CD4-positive, alpha-beta T cell treated with Interleukin-15 for 4 hours (primary cell): Measurements from ENCODE around the gene SMIM24.
"Not testable (repeated sequence)": the region's sequence is repeated elsewhere in the genome, so short reads cannot be mapped to it uniquely, and the experiment has no call there.

Experiments
- DNase-seq: peaks from one replicate; pipeline ENCODE4 v3.0.0-alpha.2; 2020; ENCODE audit warnings: low spot score

The SMIM24 gene

DNA sequence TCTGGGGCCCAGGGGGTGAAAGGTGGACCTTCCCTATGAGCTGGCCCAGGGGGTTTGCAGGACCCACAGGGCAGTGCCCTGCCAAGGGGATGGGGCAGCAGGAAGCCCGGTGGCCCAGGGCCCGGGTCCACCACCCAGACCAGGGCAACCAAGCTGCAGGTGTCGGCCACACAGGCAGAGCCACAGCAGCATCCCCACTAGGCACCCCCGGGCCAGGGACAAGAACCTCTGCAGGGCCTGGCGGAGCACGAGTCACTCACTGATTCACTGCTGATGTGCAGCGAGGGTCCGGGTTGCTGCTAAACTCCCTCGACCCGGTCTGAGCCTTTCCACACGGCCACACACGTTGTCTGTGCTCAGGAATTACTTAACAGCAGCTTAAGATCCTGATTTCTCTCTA, 34.6 kb upstream of the SMIM24 start:
- no peak for DNase-seq

DNA sequence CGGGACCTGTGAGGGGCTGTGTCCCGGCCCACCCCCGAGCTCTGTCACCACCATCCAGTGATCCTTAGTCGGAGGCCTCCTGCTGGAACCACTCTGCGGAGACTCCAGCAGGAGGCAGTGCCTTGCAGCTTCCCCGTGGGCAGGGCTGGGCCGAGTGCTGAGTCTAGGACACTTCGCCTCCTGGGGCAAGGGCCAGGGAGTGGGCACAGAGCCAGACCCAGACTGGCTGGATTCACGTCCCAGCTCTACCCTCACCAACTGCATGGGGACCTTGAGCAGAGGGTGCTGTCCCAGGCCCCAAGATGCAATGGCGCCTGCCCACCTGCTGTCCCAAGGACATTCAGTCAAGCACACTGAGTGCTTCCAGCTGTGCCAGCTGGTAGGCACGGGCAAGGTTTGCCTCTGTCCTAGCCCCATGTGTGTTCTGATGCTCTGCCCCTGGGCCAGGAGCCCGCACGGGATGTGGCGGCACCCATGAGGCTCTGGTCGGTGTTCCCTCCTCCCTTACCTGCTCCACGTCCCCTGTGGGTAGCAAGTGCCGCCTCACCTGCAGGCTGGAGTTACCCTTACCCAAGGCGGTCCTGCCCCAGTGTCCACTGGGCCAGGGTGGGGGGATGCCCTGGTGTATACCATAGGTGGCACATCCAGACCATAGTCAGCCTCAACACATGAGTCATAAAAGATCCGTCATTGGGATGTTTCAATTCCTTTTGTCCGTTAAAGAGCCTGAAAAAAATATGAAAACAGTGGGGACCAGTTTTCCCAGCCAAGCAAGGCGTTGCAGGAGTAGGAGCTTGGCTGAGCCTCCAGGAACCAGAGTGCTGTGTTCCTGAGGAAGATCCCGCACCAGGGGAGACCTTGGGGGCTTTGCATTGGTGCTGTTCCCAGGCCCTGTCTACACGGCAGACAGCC, 33.2 kb upstream of the SMIM24 start:
- DNase-seq: no peak

DNA sequence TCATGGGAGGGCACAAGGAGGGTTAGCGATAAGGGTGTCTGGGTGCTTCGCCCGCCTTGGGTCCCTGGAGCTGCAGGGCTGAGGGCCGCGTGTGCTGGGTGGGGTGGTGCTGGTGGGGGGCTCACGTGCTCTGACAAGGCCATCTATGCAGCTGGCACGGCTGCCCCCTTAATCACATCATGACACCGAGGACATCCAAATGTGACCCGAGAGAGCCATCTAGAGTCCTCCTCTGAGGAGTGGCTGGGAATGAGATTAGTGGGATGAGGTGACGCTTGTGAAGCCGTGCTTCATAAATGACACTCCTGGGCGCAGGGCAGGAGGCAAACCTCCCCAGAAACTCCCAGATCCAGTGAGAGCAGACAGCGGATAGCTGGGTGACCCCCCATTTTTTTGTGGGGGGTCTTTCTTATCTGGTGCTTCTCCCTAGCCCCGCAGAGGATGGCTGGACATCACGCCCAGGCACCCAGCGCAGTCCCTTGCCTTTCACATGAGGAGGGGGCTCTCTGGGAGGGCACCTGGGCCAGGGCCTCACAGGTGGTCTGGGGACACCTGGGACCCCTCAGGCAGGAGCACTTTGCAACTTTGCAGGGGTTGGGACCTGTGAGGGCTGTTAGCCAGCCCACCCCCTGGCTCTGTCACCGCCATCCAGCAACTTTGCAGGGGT, 32.4 kb upstream of the SMIM24 start:
- DNase-seq: no peak

DNA sequence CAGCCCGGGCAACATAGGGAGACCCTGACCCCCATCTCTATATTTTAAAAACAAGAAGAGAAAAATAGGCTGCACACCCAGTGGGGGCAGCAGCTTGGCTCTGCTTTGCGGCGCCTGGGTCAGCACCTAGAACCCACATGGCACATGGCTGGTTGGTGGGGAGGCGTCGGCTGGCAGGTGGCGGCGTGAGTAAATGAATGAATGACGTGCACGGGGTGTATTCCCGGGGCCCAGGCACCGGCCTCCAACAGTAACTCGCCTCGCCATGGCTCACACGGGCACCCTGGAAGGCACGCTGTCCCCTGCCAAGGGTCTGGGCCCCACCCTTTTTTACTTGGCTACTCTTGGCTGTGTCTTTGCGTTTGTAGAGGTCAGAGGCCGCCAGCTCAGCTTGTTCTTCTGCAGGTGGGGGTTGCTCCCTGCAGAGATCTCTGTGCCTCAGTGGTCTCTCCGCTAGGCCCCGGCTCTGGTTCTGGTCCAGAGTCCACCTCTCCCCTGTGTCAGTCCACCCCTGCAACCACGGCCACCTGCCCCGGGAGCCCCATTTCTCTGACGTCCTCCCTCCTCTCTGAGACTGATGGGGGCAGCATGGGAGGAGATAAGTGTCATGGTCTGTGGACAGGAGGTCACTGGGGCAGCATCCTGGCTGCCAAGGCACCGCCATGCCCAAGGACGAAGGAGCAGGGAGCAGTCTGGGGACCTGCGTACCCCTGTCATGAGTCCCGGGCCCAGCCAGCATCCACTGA, 31.4 kb upstream of the SMIM24 start:
- no peak for DNase-seq

DNA sequence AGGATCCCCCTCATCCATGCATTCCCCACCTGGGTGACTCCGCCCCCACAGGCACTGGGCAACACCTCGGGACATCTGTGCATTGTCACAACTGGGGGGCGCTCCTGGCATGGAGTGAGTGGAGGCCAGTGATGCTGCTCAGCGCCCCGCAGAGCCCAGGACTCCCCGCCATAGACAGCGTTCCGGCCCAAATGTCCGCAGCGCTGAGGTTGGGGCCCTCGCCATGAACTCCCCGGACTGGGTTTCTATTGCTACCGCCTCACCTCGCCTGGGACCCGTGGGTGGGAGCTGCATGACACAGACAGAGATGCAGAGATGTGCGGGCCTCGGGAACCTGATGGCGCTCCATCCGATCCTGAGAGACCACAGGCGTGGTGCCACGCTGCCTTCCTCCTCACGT, 30.4 kb upstream of the SMIM24 start:
- DNase-seq: no peak

DNA sequence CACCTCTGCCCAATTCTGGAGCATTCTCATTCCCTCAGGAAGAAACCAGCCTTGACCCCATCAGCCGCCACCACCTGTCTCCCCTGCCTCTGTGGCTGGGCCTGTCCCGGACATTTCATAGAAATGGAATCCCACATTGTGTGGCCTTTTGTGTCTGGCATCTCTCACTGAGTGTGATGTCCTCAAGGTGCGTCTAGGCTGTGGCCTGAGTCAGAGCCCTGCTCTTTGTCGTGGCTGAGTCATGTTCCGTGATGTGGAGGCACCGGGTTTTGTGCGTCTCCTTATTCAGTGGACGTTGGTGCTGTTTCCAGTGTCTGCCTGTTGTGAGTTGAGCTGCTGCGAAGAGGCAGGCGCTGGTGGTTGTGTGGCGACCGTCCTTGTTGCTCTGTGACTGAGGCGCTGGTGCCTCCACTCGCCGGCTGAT, 29.3 kb upstream of the SMIM24 start:
- DNase-seq: peak; percentile 16

DNA sequence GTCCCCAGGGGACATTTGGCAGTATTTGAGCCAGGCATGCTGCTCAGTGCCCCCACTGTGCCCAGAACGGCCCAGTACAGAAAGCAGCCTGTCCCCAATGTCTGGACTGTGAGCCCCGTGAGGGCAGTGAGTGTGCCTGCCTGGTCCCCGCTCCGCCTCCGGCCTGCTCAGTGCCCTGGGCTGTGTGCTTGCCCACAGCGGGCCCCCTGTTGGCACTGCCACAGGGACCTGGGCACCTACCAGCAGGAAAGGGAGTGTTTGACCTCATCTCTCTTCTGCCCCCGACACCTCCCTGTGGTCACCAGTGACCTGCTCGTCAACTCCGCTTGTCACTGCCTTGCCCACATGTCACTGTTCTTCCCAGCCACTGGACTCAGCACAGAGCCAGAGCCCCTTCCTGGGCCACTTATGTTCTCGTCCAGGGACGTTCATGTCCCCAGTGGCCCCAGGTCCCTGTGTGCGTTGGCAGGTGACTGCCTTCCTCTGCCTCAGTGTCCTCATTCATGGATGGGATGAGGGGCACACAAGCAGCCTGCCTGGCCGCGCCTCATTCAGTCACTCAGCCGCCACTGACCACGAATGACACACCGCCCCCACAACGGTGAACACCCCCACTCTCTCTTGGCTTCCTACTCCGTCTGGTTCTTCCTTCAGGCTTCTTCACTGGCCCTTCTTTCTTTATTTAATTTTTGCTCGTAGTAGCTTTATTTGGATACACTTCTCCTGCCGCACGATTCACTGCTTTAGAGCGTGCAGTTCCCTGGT, 28.6 kb upstream of the SMIM24 start:
- no peak for DNase-seq

DNA sequence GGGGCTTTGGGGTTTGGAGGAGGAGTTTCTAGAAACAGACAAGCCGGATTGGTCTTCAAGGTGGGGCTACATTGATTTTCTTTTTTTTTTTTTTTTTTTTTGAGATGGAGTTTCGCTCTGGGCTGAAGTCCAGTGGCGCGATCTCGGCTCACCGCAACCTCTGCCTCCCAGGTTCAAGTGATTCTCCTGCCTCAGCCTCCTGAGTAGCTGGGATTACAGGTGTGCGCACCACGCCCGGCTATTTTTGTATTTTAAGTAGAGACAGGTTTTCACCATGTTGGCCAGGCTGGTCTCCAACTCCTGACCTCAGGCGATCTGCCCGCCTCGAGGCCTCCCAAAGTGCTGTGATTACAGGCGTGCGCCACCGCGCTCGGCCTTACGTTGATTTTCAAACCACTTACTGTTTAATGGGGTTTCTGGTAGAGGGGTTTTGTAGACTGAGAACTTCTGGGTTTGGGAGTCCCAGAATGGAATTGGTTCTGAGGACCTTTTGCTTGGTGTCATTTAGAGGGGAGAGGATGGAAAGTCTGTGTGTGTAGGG, 27.9 kb upstream of the SMIM24 start:
- DNase-seq: not testable (repeated sequence)

DNA sequence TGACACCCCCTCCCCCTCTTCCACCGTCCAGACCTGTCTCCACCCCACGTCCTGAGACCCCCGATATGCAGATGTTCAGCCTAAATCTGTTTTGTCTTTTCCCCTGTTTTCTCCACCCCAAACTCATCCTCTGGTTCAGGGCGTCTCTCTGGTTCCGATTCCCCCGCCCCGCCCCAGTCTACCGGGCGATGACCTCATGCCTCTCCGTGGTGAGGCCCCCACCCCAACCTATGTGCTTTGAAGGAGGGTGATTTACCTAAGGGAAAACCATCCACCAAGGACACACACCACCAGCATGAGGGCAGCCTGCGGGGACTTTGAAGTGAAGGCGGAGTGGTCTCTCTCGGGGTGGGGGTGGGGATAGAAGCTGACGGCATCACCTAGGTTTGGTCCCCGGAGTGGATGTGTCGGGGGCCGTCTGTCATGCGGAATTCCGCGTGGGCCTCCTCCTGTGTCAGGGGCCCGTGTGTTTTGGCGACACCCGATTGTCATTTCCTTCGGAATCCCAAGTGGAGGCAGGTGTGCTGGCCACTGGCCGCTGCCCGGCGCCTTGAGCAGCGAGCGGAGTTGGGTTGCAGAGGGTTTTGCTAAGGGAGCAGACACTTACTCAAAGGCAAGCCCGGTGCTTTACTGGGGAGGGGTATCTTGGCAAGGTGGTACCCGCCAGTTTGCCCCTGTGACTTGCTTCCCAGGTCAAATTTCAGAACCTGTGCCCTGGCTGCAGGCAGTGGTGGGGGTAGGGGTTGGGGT, 27.2 kb upstream of the SMIM24 start:
- peak; percentile 50 for DNase-seq

DNA sequence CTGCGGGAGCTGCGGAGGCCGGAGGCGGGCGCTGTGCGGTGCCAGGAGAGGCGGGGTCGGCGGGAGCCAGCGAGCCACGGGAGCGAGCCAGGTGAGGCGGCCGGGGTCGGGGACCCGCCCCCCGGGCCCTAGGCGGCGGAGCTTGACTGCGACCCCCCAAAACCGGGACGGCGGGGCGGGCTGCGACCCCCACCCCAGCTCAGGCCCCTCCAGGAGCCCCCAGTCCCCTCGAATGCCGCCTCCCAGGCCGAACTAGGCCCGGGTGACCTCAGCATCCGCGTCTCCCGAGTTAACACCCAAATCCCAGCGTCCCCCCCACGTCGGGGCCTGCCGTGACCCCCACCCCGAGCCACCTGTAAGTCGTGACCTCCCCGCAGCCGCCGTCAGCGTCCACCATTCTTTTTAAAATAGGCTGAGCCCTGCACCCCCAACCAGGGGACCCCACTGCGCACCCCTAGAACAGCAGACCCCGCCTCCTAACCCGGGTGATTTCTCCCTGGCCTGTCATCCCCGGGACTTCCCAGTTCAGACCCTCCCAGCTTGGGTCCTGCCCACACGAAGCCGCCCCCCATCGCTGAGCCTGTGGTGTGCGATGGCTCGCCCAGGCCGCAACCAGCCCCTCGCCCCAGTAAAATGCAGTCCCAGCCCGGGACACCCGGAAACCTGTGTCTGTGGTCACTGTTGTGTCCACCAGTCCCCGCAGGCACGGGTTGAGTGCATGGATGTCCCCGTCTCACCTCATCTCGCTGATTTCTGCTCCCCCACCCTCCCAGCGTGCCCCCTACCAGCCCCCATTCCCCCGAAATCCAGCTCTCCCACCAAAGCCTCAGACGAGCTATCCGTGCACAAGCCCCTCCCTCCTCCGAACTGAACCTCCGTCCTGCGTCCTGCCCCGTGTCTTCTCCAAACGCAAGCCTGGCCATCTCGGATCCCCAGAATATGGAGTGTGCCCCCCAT, 26.3 kb upstream of the SMIM24 start:
- peak; percentile 26 for DNase-seq

DNA sequence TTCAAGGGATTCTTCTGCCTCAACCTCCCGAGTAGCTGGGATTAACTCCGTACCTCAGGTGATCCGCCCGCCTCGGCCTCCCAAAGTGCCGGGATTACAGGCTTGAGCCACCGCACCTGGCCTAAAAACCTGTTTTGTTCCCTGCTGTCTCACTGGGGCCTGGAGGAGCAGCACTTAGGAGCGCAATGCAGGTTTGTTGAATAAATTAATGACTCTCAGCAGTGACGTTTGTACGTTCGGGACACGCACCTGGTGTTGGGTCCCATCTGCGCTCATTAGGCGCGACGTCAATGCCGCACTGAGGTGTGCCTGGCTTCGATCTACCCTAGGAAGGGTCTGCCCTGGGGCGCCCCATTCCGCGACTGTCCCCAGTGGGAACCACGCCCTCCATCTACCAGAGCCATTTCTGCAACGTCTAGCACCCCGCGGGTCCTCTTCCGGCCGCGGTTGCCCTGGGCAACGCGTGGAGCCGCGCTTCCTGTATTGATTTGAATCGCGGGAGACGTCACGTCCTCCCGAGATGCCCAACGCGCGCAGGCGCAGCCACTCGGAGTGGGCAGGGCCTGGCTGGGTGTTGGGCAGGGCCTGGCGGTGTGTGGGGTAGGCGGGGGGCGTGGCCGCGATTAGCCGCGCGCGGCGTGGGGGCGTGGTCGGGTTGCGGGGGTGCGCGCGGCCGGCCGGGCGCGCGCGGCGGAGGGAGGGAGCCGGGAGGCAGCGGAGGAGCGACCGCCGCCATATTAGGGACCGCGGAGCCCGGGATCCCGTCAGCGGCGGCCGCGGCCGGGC, 25.5 kb upstream of the SMIM24 start, which contains the start of gene FZR1:
Gene FZR1 (plus strand): TSS at position 714 of the 786 bp plus-strand sequence. CDS start 16,679 bp downstream, outside the sequence.
- DNase-seq: peak; percentile 100

DNA sequence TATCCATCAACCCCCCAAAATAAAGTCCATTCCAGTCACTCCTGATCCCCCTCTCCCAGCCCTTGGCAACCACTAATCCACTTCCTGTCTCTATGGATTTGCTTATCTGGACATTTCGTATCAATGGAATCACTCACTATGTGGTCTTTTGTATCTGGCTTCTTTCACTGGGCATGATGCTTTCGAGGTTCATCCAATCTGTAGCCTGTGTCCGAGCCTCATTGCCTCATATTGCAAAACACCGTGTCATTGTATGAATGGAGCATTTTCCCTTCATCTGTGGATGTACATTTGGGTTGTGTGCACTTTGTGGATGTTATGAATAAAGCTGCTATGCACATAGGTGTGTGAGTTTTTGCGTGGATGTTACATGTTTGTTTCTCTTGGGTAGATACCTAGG, 24.4 kb upstream of the SMIM24 start:
- DNase-seq: no peak

DNA sequence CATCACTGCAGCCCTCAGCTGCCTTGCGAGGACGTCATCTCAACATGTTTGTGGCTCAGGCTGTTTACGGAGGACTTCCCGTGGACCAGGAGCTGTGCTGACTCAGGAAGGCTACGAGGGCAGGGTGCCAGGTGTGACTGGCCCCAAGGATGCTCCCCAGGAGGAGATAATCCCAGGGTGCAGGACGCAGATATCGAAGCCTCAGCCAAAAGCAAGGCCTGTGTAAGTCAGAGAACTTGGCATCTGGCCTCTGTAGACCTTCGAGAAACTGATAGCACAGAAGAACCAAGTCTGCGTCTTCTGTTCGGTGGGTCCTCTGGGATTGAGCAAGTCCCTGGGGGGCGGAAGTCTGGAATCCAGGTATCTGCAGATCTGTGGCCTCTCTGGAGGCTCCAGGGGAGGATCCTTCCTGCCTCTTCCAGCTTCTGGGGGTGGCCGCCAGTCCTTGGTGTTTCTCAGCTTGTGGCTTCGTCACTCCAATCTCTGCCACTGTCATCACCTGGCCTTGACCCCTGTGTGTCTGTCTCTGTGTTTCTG, 22.8 kb upstream of the SMIM24 start:
- no peak for DNase-seq

DNA sequence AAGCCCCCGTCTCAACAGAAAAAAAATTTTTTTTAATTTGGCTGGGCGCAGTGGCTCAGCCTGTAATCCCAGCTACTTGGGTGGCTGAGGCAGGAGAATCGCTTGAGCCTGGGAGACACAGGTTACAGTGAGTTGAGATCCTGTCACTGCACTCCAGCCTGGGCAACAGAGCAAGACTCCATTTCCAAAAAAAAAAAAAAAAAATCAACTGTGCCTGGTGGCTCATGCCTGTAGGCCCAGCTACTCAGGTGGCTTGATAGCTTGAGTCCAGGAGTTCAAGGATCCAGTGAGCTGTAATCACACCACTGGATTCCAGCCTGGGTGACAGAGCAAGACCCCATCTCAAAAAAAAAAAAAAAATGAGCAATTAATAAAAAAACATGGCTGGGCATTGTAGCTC, 21.5 kb upstream of the SMIM24 start:
- DNase-seq: no peak

DNA sequence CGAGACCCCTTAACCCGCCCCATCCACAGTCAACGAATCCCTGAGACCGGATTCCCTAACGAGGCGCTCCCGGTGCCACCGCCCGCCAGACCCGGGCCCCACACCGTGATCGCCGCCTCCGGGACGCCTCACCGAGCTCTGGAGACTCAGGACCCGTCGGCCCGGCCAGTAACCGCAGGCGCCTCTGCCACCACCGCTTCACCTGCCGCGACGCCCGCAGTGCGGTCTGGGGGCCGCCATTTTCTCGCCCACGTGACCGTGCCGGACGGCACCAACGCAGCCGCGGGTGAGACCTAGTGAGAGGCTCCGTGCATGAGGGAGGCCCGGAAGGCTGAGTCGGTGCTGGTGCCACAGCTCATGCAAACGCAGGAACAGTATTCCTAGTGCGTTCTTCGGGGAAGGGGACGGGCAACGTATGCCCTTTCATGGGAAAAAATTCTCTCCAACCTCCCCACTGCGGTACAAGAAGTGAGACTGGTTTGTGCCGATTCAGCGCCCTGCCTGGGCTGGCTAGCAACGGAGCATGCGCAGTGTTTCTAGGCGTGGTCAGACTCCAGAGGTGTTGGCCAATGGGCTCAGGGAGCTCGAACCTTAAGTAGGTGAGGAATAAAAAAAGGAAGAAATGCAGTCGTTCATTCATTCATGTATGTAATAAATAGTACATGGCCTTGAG, 20.2 kb upstream of the SMIM24 start, which contains the start of gene DOHH:
Gene DOHH (minus strand): TSS at position 246 of the 673 bp plus-strand sequence. CDS start 3,860 bp downstream, outside the sequence.
- peak; percentile 98 for DNase-seq

DNA sequence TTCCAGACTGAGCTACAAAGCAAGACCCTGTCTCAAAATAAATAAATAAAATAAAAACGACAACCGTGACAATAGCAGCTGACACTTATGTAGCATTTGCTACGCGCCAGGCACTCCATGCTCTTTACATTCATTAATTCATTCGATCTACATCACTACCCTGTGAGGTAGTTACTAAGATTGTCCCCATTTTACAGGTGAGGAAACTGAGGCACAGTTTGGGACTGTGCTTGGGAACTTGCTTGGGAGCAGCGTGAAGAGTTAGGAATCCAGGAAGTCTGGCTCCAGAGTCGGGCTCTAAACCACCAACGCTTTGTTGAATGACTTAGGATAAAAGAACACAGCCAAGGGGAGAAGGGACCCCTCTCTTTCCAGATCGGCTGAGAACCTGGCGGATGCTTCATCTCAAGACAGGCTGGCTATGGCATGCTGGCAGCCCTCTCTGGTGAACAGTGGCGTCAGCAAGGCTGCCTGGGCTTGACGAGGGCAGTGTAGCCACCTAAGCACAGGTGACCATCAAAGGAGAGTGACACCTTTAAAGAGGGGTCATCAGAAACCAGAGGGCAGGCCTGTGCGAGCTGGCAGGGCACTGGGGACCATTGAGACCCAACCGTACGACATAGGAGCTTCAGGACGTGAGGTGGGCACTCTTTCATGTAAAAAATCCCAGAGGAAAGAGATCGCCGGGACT, 19.6 kb upstream of the SMIM24 start:
- DNase-seq: no peak
